NT2/D1 (cell line): ENCODE measurements around the gene FZD7.

Source experiments
- YY1 ChIP-seq: IDR thresholded peaks from 2 replicates; pipeline ENCODE4 v1.6.1; 2011; ENCODE audit not compliant: insufficient read length, insufficient read depth
- ZNF274 ChIP-seq: IDR thresholded peaks from 2 replicates; pipeline ENCODE4 v1.6.1; 2011; ENCODE audit warnings: mild to moderate bottlenecking, low read depth, low read length

DNA sequence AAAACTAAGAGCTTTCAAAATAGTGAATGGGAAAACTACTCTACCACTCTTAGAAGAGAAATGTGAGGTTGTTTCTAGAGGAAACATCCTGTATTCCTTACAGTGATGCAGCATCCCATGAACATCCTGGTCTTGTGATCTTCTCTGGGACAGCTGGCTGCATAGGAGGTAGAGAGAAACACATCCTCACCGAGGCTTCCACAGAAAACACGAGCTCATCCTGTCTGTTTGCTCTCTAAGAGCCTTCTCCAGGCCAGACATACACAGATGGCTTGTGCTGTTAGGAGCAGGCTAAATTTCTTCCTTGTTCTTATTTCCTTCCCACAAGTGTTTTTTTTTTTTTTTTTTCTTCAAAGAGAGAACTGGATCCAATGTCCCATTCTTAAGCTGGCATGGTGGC is 14.7 kb upstream of the FZD7 start:
- TF ChIP-seq ZNF274 (no peak), YY1 (no peak)
